ENCODE measurements around the gene MRPL37.

Gene MRPL37

DNA sequence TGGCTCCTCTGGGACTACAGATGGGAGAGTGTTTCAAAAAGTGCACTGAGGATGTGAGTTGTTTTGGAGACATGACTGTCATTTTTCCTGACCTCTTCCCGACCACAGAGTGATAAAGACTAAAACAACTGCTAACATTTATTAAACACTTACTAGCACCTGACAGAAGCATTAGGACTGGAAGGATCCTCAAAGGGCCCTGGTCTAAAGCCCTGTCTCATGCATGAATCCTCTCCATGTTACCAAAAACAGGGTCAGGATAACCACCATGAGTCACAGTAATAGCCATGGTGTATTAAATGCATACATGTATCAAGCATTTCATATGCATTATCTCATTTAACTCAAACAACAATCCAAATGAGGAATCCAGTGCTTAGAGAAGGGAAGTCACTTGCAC, 11.7 kb upstream of the MRPL37 start:
- H3K9me3 Mint-ChIP-seq = no peaks in the 10 kb centered on the region
- TF ChIP-seq, protein P1, sequence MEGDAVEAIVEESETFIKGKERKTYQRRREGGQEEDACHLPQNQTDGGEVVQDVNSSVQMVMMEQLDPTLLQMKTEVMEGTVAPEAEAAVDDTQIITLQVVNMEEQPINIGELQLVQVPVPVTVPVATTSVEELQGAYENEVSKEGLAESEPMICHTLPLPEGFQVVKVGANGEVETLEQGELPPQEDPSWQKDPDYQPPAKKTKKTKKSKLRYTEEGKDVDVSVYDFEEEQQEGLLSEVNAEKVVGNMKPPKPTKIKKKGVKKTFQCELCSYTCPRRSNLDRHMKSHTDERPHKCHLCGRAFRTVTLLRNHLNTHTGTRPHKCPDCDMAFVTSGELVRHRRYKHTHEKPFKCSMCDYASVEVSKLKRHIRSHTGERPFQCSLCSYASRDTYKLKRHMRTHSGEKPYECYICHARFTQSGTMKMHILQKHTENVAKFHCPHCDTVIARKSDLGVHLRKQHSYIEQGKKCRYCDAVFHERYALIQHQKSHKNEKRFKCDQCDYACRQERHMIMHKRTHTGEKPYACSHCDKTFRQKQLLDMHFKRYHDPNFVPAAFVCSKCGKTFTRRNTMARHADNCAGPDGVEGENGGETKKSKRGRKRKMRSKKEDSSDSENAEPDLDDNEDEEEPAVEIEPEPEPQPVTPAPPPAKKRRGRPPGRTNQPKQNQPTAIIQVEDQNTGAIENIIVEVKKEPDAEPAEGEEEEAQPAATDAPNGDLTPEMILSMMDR (IDR thresholded peaks at IDR 0.05) = no peak
- no peak overlapping the region for H3K4me3 Mint-ChIP-seq
- H3K27ac Mint-ChIP-seq = no peak overlapping the region
- H3K36me3 Mint-ChIP-seq (ENCODE audit: low read depth) = peaks cover 18% of the 10 kb centered on the region
- no peak for DNase-seq
- H3K4me1 Mint-ChIP-seq = no peaks in the 10 kb centered on the region
- H3K27me3 Mint-ChIP-seq (ENCODE audit: low read depth, poor library complexity) = peaks cover 5% of the 10 kb centered on the region

DNA sequence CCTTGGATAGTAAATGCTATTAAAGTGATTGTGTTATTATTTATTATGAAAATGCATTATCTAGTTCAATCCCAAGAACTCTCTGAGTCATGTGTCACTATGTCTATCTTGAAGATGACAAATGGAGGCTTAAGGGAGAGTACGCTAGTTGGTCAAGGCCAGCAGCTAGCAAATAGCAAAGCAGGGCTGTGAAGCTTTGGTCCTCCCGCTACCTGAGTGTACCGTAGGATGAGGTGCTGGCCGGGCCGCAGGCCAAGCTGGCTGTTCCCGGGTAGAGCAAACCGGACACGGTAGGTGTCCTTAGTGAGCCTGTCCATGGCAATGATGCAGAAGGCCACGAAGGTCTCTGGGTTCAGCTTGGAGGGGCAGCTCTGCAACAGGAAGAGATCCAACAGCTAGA, 9.4 kb upstream of the MRPL37 start:
- no peaks in the 10 kb centered on the region for H3K9me3 Mint-ChIP-seq
- H3K36me3 Mint-ChIP-seq (ENCODE audit: low read depth) = peaks cover 16% of the 10 kb centered on the region
- no peak overlapping the region for H3K27ac Mint-ChIP-seq
- peaks cover 2% of the 10 kb centered on the region for H3K27me3 Mint-ChIP-seq (ENCODE audit: low read depth, poor library complexity)
- no peak for DNase-seq
- H3K4me3 Mint-ChIP-seq = no peak overlapping the region
- H3K4me1 Mint-ChIP-seq = no peaks in the 10 kb centered on the region
- TF ChIP-seq, protein P1 (IDR thresholded peaks at IDR 0.05) = no peak

DNA sequence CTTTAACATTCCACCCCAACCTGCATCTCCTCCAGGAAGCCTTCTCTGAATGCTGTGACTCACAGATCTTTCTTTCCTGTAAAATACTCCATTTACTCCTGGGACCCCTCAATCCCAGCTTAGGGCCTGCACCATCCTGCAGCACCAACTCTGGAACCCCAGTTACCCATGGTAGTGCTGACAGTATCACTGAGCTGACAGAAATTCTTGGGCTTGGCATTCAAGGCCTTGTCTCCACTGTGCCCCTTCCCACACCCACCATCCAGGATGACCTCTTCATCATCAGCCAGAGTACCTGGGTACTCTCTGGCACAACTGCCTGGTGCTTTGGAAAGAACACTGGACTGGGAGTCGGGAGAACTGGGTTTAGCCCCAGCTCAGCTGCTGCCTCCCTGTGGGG, 8.4 kb upstream of the MRPL37 start:
- peaks cover 11% of the 10 kb centered on the region for H3K36me3 Mint-ChIP-seq (ENCODE audit: low read depth)
- H3K4me3 Mint-ChIP-seq = no peak overlapping the region
- H3K27me3 Mint-ChIP-seq (ENCODE audit: low read depth, poor library complexity) = no peaks in the 10 kb centered on the region
- no peaks in the 10 kb centered on the region for H3K9me3 Mint-ChIP-seq
- H3K27ac Mint-ChIP-seq = no peak overlapping the region
- DNase-seq = no peak
- TF ChIP-seq, protein P1 (IDR thresholded peaks at IDR 0.05) = no peak
- no peaks in the 10 kb centered on the region for H3K4me1 Mint-ChIP-seq

DNA sequence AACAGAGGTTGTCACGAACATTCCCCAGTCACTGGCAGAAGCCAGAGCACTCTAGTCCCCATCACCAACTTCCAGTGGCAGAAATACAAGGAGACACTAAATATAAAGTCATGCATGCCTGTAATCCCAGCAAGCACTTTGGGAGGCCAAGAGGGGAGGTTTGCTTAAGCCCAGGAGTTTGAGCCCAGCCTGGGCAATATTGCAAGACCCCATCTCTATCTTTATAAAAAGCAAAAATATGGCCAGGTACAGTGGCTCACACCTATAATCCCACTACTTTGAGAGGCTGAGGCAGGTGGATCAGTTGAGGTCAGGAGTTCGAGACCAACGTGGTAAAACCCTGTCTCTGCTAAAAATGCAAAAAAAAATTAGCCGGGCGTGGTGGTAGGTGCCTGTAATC, 6.5 kb upstream of the MRPL37 start:
- no peak overlapping the region for H3K4me3 Mint-ChIP-seq
- H3K27ac Mint-ChIP-seq = no peak overlapping the region
- peaks cover 11% of the 10 kb centered on the region for H3K36me3 Mint-ChIP-seq (ENCODE audit: low read depth)
- H3K27me3 Mint-ChIP-seq (ENCODE audit: low read depth, poor library complexity) = no peaks in the 10 kb centered on the region
- DNase-seq = no peak
- no peaks in the 10 kb centered on the region for H3K4me1 Mint-ChIP-seq
- H3K9me3 Mint-ChIP-seq = no peaks in the 10 kb centered on the region
- TF ChIP-seq, protein P1 (IDR thresholded peaks at IDR 0.05) = no peak

DNA sequence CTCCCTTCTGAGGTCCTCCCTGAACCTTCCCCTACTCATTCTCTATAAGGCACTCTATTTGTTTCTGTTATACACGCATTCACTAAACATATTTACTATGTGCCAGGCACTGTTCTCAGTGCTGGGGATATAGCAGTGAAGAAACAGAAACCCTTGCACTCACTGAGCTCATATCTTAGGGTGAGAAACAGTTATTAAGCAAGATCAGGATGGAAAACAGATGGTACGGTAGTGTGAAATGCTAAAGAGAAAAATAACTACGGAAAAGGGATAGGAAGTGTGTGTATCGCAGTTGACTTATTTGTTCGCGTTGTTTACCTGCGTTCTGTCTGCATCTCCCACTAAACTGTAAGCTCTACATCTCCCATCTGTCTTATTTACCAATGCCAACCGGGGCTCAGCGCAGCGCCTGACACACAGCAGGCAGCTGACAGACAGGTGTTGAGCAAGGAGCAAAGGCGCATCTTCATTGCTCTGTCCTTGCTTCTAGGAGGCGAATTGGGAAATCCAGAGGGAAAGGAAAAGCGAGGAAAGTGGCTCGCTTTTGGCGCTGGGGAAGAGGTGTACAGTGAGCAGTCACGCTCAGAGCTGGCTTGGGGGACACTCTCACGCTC, 709 bp upstream of the MRPL37 start:
- H3K27me3 Mint-ChIP-seq (ENCODE audit: low read depth, poor library complexity) = no peaks in the 10 kb centered on the region
- no peak for DNase-seq
- H3K36me3 Mint-ChIP-seq (ENCODE audit: low read depth) = peaks cover 16% of the 10 kb centered on the region
- TF ChIP-seq, protein P1 (IDR thresholded peaks at IDR 0.05) = no peak
- H3K4me3 Mint-ChIP-seq = peak overlapping the region; percentile 93
- peaks cover 38% of the 10 kb centered on the region for H3K4me1 Mint-ChIP-seq
- H3K27ac Mint-ChIP-seq = no peak overlapping the region
- H3K9me3 Mint-ChIP-seq = no peaks in the 10 kb centered on the region

DNA sequence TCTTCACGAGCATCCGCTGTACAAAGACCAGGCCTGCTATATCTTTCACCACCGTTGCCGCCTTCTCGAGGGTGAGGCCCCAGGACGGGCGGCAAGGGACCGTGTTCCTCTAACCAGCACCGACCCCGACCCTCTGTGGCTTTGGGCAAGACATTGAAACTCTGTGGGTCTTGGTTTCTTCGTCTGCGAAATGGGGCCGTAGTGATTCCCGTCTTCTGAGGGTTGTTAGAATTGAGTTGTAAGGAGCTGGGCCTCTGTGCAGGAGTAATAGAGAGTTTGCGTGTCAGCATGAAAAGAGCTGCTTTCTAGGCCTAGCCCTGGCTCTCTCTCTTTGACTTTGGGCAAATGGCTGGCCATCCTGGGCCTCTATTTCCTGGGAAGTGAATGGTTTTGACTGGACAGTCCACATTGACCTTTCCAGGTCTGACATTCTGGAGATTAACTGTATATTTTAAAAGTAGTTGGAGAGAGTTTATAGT, 591 bp downstream of the MRPL37 start:
- no peak for DNase-seq
- H3K27ac Mint-ChIP-seq = no peak overlapping the region
- TF ChIP-seq, protein P1 (IDR thresholded peaks at IDR 0.05) = no peak
- no peaks in the 10 kb centered on the region for H3K9me3 Mint-ChIP-seq
- peaks cover 23% of the 10 kb centered on the region for H3K36me3 Mint-ChIP-seq (ENCODE audit: low read depth)
- H3K4me3 Mint-ChIP-seq = peak overlapping the region; percentile 93
- H3K4me1 Mint-ChIP-seq = peaks cover 38% of the 10 kb centered on the region
- H3K27me3 Mint-ChIP-seq (ENCODE audit: low read depth, poor library complexity) = no peaks in the 10 kb centered on the region

Data from nephron progenitor cell (in vitro differentiated cells).